ENCODE data around the gene PPM1D. TPM values are rescaled to one million over a fixed set of nuclear protein-coding genes. Genes with fewer than 3 reads are reported as not detected.

PPM1D gene
- total RNA-seq, 1 experiment from 2014 or later: 14.3 TPM

DNA sequence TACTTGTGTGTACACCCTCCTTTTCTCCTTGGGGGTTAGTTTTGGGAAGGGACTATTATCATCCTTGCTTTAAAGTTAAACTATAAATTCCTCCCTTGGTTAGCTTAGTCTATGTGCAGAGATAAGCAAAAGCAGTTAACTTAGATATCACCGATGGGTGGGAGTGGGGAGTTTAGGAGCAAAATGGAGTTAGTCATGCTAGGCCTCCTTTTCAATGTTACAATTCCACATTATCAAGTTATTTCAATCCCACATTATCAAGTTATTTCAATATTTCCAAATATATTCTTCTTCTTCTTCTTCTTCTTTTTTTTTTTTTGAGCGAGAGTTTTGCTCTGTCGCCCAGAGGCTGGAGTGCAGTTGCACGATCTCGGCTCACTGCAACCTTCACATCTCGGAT lies 76.0 kb downstream of the PPM1D start:
- H3K36me3 Mint-ChIP-seq (ENCODE audit: insufficient read depth, unreplicated experiment): peaks cover 6% of the 10 kb centered on the region
- ChIA-PET CTCF (interaction anchor here (0.5 kb wide), 1 partner anchor 111 kb away, joined by 3 read pairs; no protein-coding TSS in a partner anchor), POLR2A (interaction anchor here (0.6 to 2.5 kb wide), 6 partner anchors 11 to 398 kb away, joined by 3 to 43 read pairs (median 4); partner anchors contain the start of genes APPBP2 and PPM1D)
- H3K27ac Mint-ChIP-seq (ENCODE audit: low read depth, unreplicated experiment): no peak overlapping the region
- BruUV-seq (replicated peaks): no TSS peak
- intact Hi-C loops (cut with micrococcal nuclease): no loop called here
- DNase-seq (ENCODE audit: unreplicated experiment): no peak
- TF ChIP-seq, protein P1, sequence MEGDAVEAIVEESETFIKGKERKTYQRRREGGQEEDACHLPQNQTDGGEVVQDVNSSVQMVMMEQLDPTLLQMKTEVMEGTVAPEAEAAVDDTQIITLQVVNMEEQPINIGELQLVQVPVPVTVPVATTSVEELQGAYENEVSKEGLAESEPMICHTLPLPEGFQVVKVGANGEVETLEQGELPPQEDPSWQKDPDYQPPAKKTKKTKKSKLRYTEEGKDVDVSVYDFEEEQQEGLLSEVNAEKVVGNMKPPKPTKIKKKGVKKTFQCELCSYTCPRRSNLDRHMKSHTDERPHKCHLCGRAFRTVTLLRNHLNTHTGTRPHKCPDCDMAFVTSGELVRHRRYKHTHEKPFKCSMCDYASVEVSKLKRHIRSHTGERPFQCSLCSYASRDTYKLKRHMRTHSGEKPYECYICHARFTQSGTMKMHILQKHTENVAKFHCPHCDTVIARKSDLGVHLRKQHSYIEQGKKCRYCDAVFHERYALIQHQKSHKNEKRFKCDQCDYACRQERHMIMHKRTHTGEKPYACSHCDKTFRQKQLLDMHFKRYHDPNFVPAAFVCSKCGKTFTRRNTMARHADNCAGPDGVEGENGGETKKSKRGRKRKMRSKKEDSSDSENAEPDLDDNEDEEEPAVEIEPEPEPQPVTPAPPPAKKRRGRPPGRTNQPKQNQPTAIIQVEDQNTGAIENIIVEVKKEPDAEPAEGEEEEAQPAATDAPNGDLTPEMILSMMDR (IDR thresholded peaks at IDR 0.05; ENCODE audit: unreplicated experiment): no peak
- H3K9me3 Mint-ChIP-seq (ENCODE audit: unreplicated experiment): no peaks in the 10 kb centered on the region
- H3K27me3 Mint-ChIP-seq (ENCODE audit: insufficient read depth, unreplicated experiment): no peaks in the 10 kb centered on the region
- H3K4me3 Mint-ChIP-seq (ENCODE audit: unreplicated experiment): no peak overlapping the region
- H3K4me1 Mint-ChIP-seq (ENCODE audit: insufficient read depth, unreplicated experiment): no peaks in the 10 kb centered on the region

DNA sequence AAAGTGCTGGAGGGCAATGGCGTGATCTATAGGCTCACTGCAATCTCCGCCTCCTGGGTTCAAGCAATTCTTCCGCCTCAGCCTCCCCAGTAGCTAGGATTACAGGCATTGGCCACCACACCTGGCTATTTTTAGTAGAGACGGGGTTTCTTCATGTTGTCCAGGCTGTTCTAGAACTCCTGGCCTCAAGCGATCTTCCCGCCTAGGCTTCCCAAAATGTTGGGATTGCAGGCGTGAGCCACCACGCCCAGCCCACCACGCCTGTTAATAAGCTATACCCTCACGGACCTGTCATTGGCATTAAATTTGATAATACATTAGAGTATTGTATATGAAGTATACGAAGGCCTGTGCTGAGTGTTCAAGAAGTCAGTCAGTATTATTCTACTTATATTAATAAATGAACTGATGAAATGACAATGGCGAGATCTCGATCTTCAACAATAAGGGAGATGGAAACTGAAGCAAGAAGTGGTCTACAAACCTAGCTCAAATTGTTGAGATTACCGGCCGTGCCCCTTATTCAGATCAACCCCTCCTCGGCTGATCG lies 76.8 kb downstream of the PPM1D start:
- ChIA-PET POLR2A (interaction anchor here (0.6 to 2.5 kb wide), 28 partner anchors 9 to 1313 kb away, joined by 3 to 43 read pairs (median 4); partner anchors contain the start of genes APPBP2, HEATR6, PPM1D and TBX2), CTCF (interaction anchor here (0.5 to 0.8 kb wide), 2 partner anchors 22 to 112 kb away, joined by 3 to 8 read pairs; no protein-coding TSS in a partner anchor)
- TSS peak; percentile 94 for BruUV-seq (replicated peaks)
- Mint-ChIP-seq H3K27me3 (ENCODE audit: insufficient read depth, unreplicated experiment) (no peaks in the 10 kb centered on the region), H3K4me1 (ENCODE audit: insufficient read depth, unreplicated experiment) (no peaks in the 10 kb centered on the region), H3K4me3 (ENCODE audit: unreplicated experiment) (peak overlapping the region; percentile 98), H3K9me3 (ENCODE audit: unreplicated experiment) (no peaks in the 10 kb centered on the region), H3K27ac (ENCODE audit: low read depth, unreplicated experiment) (peak overlapping the region; percentile 98), H3K36me3 (ENCODE audit: insufficient read depth, unreplicated experiment) (peaks cover 6% of the 10 kb centered on the region)
- DNase-seq (ENCODE audit: unreplicated experiment): no peak
- TF ChIP-seq, protein P1 (IDR thresholded peaks at IDR 0.05; ENCODE audit: unreplicated experiment): no peak
- intact Hi-C loops (cut with micrococcal nuclease): loop anchor here (1.0 kb wide), 1 partner anchor 77 kb away; the partner anchor contains the start of gene PPM1D

DNA sequence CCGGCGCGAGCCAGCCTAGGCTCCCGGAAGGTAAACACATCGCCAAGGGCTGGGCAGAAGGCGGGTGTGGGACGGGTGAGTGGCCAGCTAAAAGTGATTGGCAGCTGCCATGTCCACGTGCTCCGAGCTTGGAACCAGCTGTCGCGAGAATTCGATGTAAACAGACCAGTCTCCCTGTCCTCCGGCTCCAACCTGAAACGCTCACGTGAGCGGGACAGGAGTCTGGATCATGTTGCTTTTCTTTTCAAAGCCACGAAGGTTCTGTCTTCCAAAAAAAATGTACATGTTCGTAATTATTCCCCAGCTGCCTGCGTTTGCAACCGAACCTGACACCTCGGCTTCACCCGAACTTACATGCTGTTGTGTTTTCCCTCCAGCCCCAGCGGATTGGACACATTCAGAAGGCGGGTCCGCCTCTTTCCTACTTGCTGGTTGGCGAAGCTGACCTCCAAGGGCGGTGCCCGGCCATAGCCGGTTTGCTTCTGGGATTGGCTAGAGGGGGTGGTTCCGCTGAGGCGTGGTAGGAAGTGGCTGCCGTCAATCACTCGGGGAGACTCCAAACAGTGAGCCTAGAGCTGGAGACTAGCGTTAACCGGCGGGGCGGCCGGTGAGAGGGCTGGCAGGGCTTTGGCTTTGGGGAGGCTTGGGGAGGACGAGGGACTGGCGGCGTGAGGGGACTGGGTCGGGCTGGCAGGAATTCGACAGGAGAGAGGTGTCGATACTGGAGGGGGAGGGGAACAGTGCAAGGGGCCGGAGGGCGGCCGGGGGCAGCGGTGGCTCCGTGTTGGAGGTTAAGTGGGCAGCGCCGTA lies 77.5 kb downstream of the PPM1D start, which contains the start of gene BCAS3:
TSS of gene BCAS3 (plus strand) at position 544 of the 810 bp plus-strand sequence.
- CTCF ChIA-PET: interaction anchor here (0.8 kb wide), 2 partner anchors 22 to 43 kb away, joined by 3 to 8 read pairs; no protein-coding TSS in a partner anchor
- peak within 1 kb of the TSS; percentile 98 for H3K4me3 Mint-ChIP-seq (ENCODE audit: unreplicated experiment)
- intact Hi-C loops (cut with micrococcal nuclease): loop anchor here (1.0 kb wide), 1 partner anchor 77 kb away; the partner anchor contains the start of gene PPM1D

More for the DNA sequence above, 77.5 kb downstream of the PPM1D start, which contains the start of gene BCAS3:
- Mint-ChIP-seq H3K36me3 (ENCODE audit: insufficient read depth, unreplicated experiment) (peaks cover 6% of the 10 kb centered on the region), H3K27me3 (ENCODE audit: insufficient read depth, unreplicated experiment) (no peaks in the 10 kb centered on the region), H3K27ac (ENCODE audit: low read depth, unreplicated experiment) (peak within 1 kb of the TSS; percentile 98), H3K9me3 (ENCODE audit: unreplicated experiment) (no peaks in the 10 kb centered on the region), H3K4me1 (ENCODE audit: insufficient read depth, unreplicated experiment) (no peaks in the 10 kb centered on the region)
- TF ChIP-seq, protein P1 (IDR thresholded peaks at IDR 0.05; ENCODE audit: unreplicated experiment): no peak
- POLR2A ChIA-PET: interaction anchor here (0.6 to 2.5 kb wide), 28 partner anchors 9 to 1522 kb away, joined by 3 to 43 read pairs (median 4); partner anchors contain the start of genes APPBP2, HEATR6, PPM1D and SKA2
- DNase-seq (ENCODE audit: unreplicated experiment): peak; percentile 99
- no TSS peak for BruUV-seq (replicated peaks)
